ENCODE measurements around the gene GPS1. TPM values are rescaled to one million over a fixed set of nuclear protein-coding genes. Genes with fewer than 3 reads are reported as not detected.

GPS1 gene
- total and polyA plus RNA-seq, 10 of the 15 experiments (the other 5 are each of a cell fraction or from before 2014, with no cell fraction given) = 2.2 to 146 (median 77.7) TPM

- ChIA-PET CTCF (no interaction called here), RAD21 (ENCODE audit: unreplicated experiment) (no interaction called here), SMC1A (ENCODE audit: uncharacterized antibody, unreplicated experiment) (no interaction called here), POLR2A (no interaction called here)
- H3K4me2 ChIP-seq (ENCODE audit: control insufficient read depth, insufficient read depth) = no peak overlapping the region
- ATAC-seq = no peak
- no peak overlapping the region for H2AFZ ChIP-seq (ENCODE audit: control insufficient read depth, low read depth, low read length)
- no peak overlapping the region for H3K4me3 ChIP-seq
- H3K9me3 ChIP-seq (replicated peaks; ENCODE audit: control insufficient read depth, insufficient read depth, low read length) = no peaks in the 10 kb centered on the region
- H3K27me3 ChIP-seq (replicated peaks in 1 of 2; ENCODE audit: control insufficient read depth in 2 of 2, insufficient read depth in 2 of 2, low read length in 1 of 2) = no peaks in the 10 kb centered on the region
- BruUV-seq (replicated peaks) = no TSS peak
- no peak overlapping the region for H3K27ac ChIP-seq (ENCODE audit: control insufficient read depth, insufficient read depth)
- DNase-seq (ENCODE audit: low read depth, low spot score) = no peak
- H4K20me1 ChIP-seq (ENCODE audit: control insufficient read depth, insufficient read depth) = no peaks in the 10 kb centered on the region
- FAIRE-seq = no peak
- H3K36me3 ChIP-seq (ENCODE audit: control insufficient read depth in 2 of 2, insufficient read depth in 2 of 2, low read length in 1 of 2) = peaks cover 14 to 65% of the 10 kb centered on the region in 2 experiments; a peak in 3 of 4 replicates
- intact Hi-C loops (cut with micrococcal nuclease; ENCODE audit: unreplicated experiment) (no loop called here), in situ Hi-C loops (cut with MboI) (no loop called here)
- no peaks in the 10 kb centered on the region for H3K79me2 ChIP-seq (ENCODE audit: control insufficient read depth, insufficient read depth, low read length)
- no peaks in the 10 kb centered on the region for H3K4me1 ChIP-seq (ENCODE audit: control insufficient read depth, insufficient read depth, low read length)
- WGBS (ENCODE audit: insufficient coverage, insufficient replicate concordance, low lambda C conversion rate, missing lambda C conversion rate) = 99% methylated on average over 17 of the region's 20 CpGs
- H3K9ac ChIP-seq (ENCODE audit: control insufficient read depth, insufficient read depth, low read length) = no peak overlapping the region
- TF ChIP-seq HDAC2 (IDR thresholded peaks at IDR 0.05) (no peak), ZNF622 (IDR thresholded peaks at IDR 0.05) (no peak), CHD4 (IDR thresholded peaks at IDR 0.05) (no peak), IRF4 (IDR thresholded peaks at IDR 0.05; ENCODE audit: low read depth, low read length) (no peak), POLR2AphosphoS2 (IDR thresholded peaks at IDR 0.05; ENCODE audit: low read depth, low read length) (0 out of 2 replicates have a peak, but pooled peaks have one; percentile 11), SMAD1 (IDR thresholded peaks at IDR 0.05; ENCODE audit: low read depth, partially characterized antibody) (no peak)
Observed at GRCh38 chr17:82081546-82081945, 29.8 kb downstream of the GPS1 start.

DNA sequence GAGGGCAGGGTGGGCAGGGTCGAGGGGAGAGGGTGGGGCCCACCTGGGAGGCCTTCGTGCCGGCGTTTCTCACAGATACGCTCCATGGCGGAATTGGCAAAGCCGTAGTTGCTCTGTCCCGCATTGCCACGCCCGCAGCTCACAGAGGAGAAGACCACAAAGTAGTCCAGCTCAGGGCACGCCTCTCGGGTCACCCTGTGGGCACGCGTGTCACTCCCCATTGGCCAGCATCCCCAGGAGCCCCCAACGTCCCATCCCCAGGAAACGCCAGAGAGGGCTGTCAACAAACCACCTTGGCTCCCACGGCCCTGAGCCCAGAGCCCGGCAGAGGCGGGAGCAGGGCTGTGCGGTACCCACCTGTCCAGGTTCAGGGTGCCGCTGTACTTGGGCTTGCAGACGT lies 30.3 kb downstream of the GPS1 start:
- H3K9me3 ChIP-seq (replicated peaks; ENCODE audit: control insufficient read depth, insufficient read depth, low read length) = no peaks in the 10 kb centered on the region
- in situ Hi-C loops (cut with MboI) = no loop called here
- H3K4me1 ChIP-seq (ENCODE audit: control insufficient read depth, insufficient read depth, low read length) = no peaks in the 10 kb centered on the region
- SMC1A ChIA-PET (ENCODE audit: uncharacterized antibody, unreplicated experiment) = no interaction called here
- no peak overlapping the region for H3K9ac ChIP-seq (ENCODE audit: control insufficient read depth, insufficient read depth, low read length)
- no peak overlapping the region for H3K4me3 ChIP-seq
- 92% methylated on average over 13 of the region's 22 CpGs for WGBS (ENCODE audit: insufficient coverage, insufficient replicate concordance, low lambda C conversion rate, missing lambda C conversion rate)
- no peaks in the 10 kb centered on the region for H4K20me1 ChIP-seq (ENCODE audit: control insufficient read depth, insufficient read depth)
- POLR2A ChIA-PET = no interaction called here
- H2AFZ ChIP-seq (ENCODE audit: control insufficient read depth, low read depth, low read length) = no peak overlapping the region
- peaks cover 14 to 67% of the 10 kb centered on the region in 2 experiments; a peak in 3 of 4 replicates for H3K36me3 ChIP-seq (ENCODE audit: control insufficient read depth in 2 of 2, insufficient read depth in 2 of 2, low read length in 1 of 2)
- ATAC-seq (no peak), DNase-seq (ENCODE audit: low read depth, low spot score) (no peak), FAIRE-seq (no peak)
- BruUV-seq (replicated peaks) = no TSS peak
- H3K4me2 ChIP-seq (ENCODE audit: control insufficient read depth, insufficient read depth) = no peak overlapping the region
- H3K79me2 ChIP-seq (ENCODE audit: control insufficient read depth, insufficient read depth, low read length) = no peaks in the 10 kb centered on the region
- intact Hi-C loops (cut with micrococcal nuclease; ENCODE audit: unreplicated experiment) = no loop called here
- H3K27ac ChIP-seq (ENCODE audit: control insufficient read depth, insufficient read depth) = no peak overlapping the region
- RAD21 ChIA-PET (ENCODE audit: unreplicated experiment) = no interaction called here
- CTCF ChIA-PET = no interaction called here
- no peaks in the 10 kb centered on the region for H3K27me3 ChIP-seq (replicated peaks in 1 of 2; ENCODE audit: control insufficient read depth in 2 of 2, insufficient read depth in 2 of 2, low read length in 1 of 2)
- TF ChIP-seq WRNIP1 (IDR thresholded peaks at IDR 0.05; ENCODE audit: borderline replicate concordance, low read depth, low read length) (no peak), NFYA (IDR thresholded peaks at IDR 0.05; ENCODE audit: borderline replicate concordance, low read depth, low read length) (no peak), PAX5 (IDR thresholded peaks at IDR 0.05; ENCODE audit: borderline replicate concordance, low read depth, low read length) (no peak), ELK1 (IDR thresholded peaks at IDR 0.05; ENCODE audit: low read depth, low read length) (no peak), ZNF274 (IDR thresholded peaks at IDR 0.05; ENCODE audit: insufficient read depth, insufficient read length) (no peak), CBX5 (IDR thresholded peaks at IDR 0.05; ENCODE audit: low read depth) (no peak), EZH2 (IDR thresholded peaks at IDR 0.05; ENCODE audit: borderline replicate concordance, control insufficient read depth, low read depth, low read length) (no peak), IRF4 (IDR thresholded peaks at IDR 0.05; ENCODE audit: low read depth, low read length) (no peak), CHD2 (IDR thresholded peaks at IDR 0.05; ENCODE audit: borderline replicate concordance, low read depth, low read length) (no peak), NFIC (IDR thresholded peaks at IDR 0.05; ENCODE audit: low read depth, low read length) (no peak), HDAC6 (IDR thresholded peaks at IDR 0.05; ENCODE audit: unreplicated experiment) (no peak), CREB1 (IDR thresholded peaks at IDR 0.05; ENCODE audit: low read depth) (no peak)
- TF ChIP-seq, protein P1, sequence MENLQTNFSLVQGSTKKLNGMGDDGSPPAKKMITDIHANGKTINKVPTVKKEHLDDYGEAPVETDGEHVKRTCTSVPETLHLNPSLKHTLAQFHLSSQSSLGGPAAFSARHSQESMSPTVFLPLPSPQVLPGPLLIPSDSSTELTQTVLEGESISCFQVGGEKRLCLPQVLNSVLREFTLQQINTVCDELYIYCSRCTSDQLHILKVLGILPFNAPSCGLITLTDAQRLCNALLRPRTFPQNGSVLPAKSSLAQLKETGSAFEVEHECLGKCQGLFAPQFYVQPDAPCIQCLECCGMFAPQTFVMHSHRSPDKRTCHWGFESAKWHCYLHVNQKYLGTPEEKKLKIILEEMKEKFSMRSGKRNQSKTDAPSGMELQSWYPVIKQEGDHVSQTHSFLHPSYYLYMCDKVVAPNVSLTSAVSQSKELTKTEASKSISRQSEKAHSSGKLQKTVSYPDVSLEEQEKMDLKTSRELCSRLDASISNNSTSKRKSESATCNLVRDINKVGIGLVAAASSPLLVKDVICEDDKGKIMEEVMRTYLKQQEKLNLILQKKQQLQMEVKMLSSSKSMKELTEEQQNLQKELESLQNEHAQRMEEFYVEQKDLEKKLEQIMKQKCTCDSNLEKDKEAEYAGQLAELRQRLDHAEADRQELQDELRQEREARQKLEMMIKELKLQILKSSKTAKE (IDR thresholded peaks at IDR 0.05; ENCODE audit: low read depth, poor library complexity, severe bottlenecking) = no peak
